ENCODE measurements around the gene SYNJ2. TPM values are rescaled to one million over a fixed set of nuclear protein-coding genes. Genes with fewer than 3 reads are reported as not detected.

SYNJ2 gene
- total and polyA plus RNA-seq, 2 donors (not counting 3 experiments of a cell fraction or from before 2014, with no cell fraction given): 35.1 to 78.2 TPM

DNA sequence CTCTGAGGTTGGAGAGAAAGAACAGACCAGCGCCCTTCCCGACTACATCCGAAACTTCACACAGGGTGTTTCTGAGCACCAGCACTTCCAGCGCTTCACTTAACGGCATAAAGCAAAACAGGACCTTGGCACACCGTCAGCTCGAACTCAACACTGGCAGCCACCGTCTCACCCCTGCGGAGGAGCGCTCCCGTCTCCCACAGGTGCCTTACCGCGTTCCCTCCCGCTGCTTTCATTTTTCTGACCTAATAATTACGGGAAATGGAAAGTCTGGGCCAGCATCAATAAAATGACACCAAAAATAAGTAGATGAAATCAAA lies 37.7 kb upstream of the SYNJ2 start:
- ChIA-PET POLR2A (no interaction called here), CTCF (interaction anchor here (1.4 kb wide), 1 partner anchor 10 kb away, joined by 3 read pairs; no protein-coding TSS in a partner anchor)
- TSS peak; percentile 59 for BruUV-seq (replicated peaks)
- DNase-seq (ENCODE audit: low read depth, low spot score) (no peak), FAIRE-seq (no peak)
- no peaks in the 10 kb centered on the region for H3K79me2 ChIP-seq (ENCODE audit: control insufficient read depth, insufficient read depth, low read length)
- TF ChIP-seq, protein P1, sequence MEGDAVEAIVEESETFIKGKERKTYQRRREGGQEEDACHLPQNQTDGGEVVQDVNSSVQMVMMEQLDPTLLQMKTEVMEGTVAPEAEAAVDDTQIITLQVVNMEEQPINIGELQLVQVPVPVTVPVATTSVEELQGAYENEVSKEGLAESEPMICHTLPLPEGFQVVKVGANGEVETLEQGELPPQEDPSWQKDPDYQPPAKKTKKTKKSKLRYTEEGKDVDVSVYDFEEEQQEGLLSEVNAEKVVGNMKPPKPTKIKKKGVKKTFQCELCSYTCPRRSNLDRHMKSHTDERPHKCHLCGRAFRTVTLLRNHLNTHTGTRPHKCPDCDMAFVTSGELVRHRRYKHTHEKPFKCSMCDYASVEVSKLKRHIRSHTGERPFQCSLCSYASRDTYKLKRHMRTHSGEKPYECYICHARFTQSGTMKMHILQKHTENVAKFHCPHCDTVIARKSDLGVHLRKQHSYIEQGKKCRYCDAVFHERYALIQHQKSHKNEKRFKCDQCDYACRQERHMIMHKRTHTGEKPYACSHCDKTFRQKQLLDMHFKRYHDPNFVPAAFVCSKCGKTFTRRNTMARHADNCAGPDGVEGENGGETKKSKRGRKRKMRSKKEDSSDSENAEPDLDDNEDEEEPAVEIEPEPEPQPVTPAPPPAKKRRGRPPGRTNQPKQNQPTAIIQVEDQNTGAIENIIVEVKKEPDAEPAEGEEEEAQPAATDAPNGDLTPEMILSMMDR (IDR thresholded peaks at IDR 0.05; ENCODE audit: extremely low read depth in 1 of 2, insufficient read depth in 1 of 2, low read depth in 1 of 2, low read length in 2 of 2): no peak
- TF ChIP-seq POLR2AphosphoS5 (IDR thresholded peaks at IDR 0.05; ENCODE audit: insufficient read depth, low read depth, low read length): no peak
- TF ChIP-seq FOS (IDR thresholded peaks at IDR 0.05; ENCODE audit: borderline replicate concordance, insufficient read depth, low read length): no peak
- no peak for TF ChIP-seq EZH2 (IDR thresholded peaks at IDR 0.05; ENCODE audit: borderline replicate concordance, low read depth, low read length, severe bottlenecking)
- TF ChIP-seq MYC (IDR thresholded peaks at IDR 0.05; ENCODE audit: low read depth, low read length): no peak
- TF ChIP-seq POLR2A (IDR thresholded peaks at IDR 0.05; ENCODE audit: low read depth, low read length): no peak
- no peak for TF ChIP-seq GATA2 (IDR thresholded peaks at IDR 0.05; ENCODE audit: insufficient read depth, insufficient read length, low read depth, low read length)
- TF ChIP-seq, protein P2, sequence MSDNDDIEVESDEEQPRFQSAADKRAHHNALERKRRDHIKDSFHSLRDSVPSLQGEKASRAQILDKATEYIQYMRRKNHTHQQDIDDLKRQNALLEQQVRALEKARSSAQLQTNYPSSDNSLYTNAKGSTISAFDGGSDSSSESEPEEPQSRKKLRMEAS (IDR thresholded peaks at IDR 0.05; ENCODE audit: insufficient read depth, insufficient read length): no peak
- TF ChIP-seq JUN (IDR thresholded peaks at IDR 0.05; ENCODE audit: borderline replicate concordance, insufficient read depth, insufficient read length, low read depth): no peak
- no peaks in the 10 kb centered on the region for H3K27me3 ChIP-seq (ENCODE audit: control insufficient read depth in 2 of 2, insufficient read depth in 2 of 2, low read length in 2 of 2)
- no peak overlapping the region for H2AFZ ChIP-seq (ENCODE audit: low read depth, low read length)
- no peak overlapping the region for H3K4me3 ChIP-seq (replicated peaks in 1 of 3; ENCODE audit: insufficient read depth in 1 of 3, low read depth in 1 of 3, low read length in 3 of 3)
- H3K4me1 ChIP-seq (ENCODE audit: control insufficient read depth, extremely low read depth, insufficient read depth, low read length): no peaks in the 10 kb centered on the region
- peaks cover 22 to 40% of the 10 kb centered on the region in 2 experiments for H3K36me3 ChIP-seq (ENCODE audit: control insufficient read depth in 2 of 2, extremely low read depth in 1 of 2, insufficient read depth in 2 of 2, low read length in 2 of 2)
- dilution Hi-C loops (cut with MboI; ENCODE audit: extremely low pct_ligation_motif_present, low sequenced_read_pairs) (no loop called here), intact Hi-C loops (cut with micrococcal nuclease) (no loop called here)
- no peaks in the 10 kb centered on the region for H3K9me1 ChIP-seq (replicated peaks; ENCODE audit: control insufficient read depth, extremely low read depth, insufficient read depth, low read length)
- no peaks in the 10 kb centered on the region for H3K9me3 ChIP-seq (replicated peaks; ENCODE audit: control insufficient read depth, insufficient read depth, low read length)
- no peak overlapping the region for H3K4me2 ChIP-seq (ENCODE audit: insufficient read depth, low read length)
- no peak overlapping the region for H3K9ac ChIP-seq (replicated peaks; ENCODE audit: extremely low read depth, insufficient read depth, low read length)
- H3K27ac ChIP-seq (ENCODE audit: insufficient read depth, low read depth, low read length): no peak overlapping the region
- H4K20me1 ChIP-seq (replicated peaks; ENCODE audit: control insufficient read depth, extremely low read depth, insufficient read depth, low read length): no peaks in the 10 kb centered on the region
